ENCODE measurements around the gene FHIT.

- TF ChIP-seq YY1 (IDR thresholded peaks at IDR 0.05; ENCODE audit: insufficient read depth, insufficient read length): no peak
- TF ChIP-seq SUZ12 (IDR thresholded peaks at IDR 0.05; ENCODE audit: extremely low read depth, insufficient read depth, insufficient read length): no peak
These were observed 357.3 kb downstream of the FHIT start for GRCh38 chr3:60893946-60894345.
